ENCODE data around the gene SLC2A1. TPM values are rescaled to one million over a fixed set of nuclear protein-coding genes. Genes with fewer than 3 reads are reported as not detected.

Gene SLC2A1
- total RNA-seq, 2 donors from 2014 or later: 83.9 to 159 TPM

DNA sequence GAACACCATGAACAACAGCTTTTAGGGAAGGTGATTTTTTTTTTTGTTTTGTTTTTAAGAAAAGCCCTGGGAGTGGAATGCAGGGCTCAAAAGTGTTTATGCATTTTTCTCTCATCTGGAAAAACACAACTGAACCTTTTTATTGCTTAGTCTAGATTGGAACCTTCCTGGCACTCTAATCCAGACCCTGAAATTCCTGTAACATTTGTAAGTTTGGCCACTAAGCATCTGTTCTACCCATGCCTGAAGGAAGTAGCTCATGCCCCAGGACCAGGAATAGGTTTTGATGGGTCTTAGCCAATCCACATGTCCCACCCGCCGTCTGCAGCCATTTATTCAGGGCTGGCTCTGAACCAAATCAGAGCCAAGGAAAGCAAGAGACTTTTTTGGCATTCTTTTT, 39.7 kb upstream of the SLC2A1 start:
- Histone ChIP-seq H3K9me3 (no peaks in the 10 kb centered on the region), H3K27ac (no peak overlapping the region), H3K27me3 (replicated peaks; ENCODE audit: insufficient read depth) (no peaks in the 10 kb centered on the region), H3K4me3 (no peak overlapping the region), H3K4me1 (replicated peaks) (no peaks in the 10 kb centered on the region), H3K36me3 (no peaks in the 10 kb centered on the region)
- TF ChIP-seq POLR2A (IDR thresholded peaks at IDR 0.05) (no peak), POLR2AphosphoS5 (IDR thresholded peaks at IDR 0.05) (no peak)
- TF ChIP-seq, protein P1, sequence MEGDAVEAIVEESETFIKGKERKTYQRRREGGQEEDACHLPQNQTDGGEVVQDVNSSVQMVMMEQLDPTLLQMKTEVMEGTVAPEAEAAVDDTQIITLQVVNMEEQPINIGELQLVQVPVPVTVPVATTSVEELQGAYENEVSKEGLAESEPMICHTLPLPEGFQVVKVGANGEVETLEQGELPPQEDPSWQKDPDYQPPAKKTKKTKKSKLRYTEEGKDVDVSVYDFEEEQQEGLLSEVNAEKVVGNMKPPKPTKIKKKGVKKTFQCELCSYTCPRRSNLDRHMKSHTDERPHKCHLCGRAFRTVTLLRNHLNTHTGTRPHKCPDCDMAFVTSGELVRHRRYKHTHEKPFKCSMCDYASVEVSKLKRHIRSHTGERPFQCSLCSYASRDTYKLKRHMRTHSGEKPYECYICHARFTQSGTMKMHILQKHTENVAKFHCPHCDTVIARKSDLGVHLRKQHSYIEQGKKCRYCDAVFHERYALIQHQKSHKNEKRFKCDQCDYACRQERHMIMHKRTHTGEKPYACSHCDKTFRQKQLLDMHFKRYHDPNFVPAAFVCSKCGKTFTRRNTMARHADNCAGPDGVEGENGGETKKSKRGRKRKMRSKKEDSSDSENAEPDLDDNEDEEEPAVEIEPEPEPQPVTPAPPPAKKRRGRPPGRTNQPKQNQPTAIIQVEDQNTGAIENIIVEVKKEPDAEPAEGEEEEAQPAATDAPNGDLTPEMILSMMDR (IDR thresholded peaks at IDR 0.05): no peak
- WGBS: 40% methylated on average over 2 of the region's 2 CpGs
- intact Hi-C loops (cut with DNase I): no loop called here
- DNase-seq (ENCODE audit: low spot score): no peak

DNA sequence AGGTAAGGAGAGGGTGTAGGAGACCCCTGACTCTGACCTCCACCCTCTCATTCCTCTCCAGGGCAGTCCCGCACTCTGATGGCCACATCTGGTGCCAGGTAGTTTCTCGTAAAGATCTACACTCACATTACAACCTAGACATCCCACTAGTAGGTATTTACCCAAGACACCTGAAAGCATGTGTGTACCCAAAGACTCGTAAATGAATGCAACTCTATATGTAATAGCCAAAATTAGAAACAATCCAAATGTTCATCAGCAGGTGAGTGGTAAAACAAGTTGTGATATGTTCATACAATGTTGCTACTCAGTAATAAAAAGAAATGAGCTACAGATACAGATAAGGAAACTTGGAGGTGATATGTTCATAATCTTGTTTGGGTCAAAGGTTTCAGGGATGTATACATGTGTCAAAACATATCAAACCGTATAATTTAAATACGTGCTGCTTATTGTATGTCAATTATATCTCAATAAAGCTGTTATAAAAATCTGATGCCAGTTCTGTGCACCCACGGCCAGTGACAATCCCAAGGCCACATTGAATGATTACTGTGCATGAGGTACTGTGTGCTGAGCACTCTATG, 37.8 kb upstream of the SLC2A1 start:
- peak; percentile 34 for DNase-seq (ENCODE audit: low spot score)
- Histone ChIP-seq H3K27me3 (replicated peaks; ENCODE audit: insufficient read depth) (no peaks in the 10 kb centered on the region), H3K4me3 (no peak overlapping the region), H3K36me3 (no peaks in the 10 kb centered on the region), H3K9me3 (no peaks in the 10 kb centered on the region), H3K27ac (no peak overlapping the region), H3K4me1 (replicated peaks) (no peaks in the 10 kb centered on the region)
- peak; percentile 74 for TF ChIP-seq POLR2AphosphoS5 (IDR thresholded peaks at IDR 0.05)
- TF ChIP-seq POLR2A (IDR thresholded peaks at IDR 0.05): no peak
- TF ChIP-seq, protein P1 (IDR thresholded peaks at IDR 0.05): no peak
- 49% methylated on average over 6 of the region's 6 CpGs for WGBS
- intact Hi-C loops (cut with DNase I): no loop called here

DNA sequence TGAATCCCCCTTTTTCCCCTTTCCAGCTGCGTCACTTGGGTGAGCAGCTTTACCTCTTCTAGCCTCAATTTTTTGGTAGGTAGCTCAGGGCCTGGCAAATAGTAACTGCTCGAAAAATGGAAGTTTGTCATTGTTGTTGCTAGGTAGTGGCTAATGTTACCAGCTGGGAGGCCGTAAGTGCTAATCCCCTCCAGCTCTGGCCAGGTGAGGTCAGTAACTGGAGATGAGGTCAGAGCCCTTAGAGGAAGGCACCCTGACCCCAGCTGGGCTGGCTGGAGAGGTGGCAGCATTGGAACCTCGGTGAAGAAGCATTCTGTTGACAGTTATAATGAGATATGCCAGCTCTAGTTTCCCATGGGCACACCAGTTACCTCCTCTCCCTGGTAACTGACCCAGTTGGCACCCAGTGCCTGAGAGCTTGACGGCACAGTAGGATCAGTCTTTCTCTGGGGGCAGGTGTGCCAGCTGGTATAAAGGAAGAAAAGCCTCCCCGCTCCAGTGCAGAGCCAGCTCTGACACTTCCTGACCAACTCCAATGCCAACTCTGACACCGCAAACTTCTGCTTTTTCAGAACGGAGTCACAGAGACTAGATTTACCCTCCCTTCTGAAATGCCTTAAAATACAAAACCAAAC, 35.0 kb upstream of the SLC2A1 start:
- TF ChIP-seq POLR2AphosphoS5 (IDR thresholded peaks at IDR 0.05) (peak; percentile 25), POLR2A (IDR thresholded peaks at IDR 0.05) (no peak)
- H3K27ac ChIP-seq: no peak overlapping the region
- no peak overlapping the region for H3K4me3 ChIP-seq
- intact Hi-C loops (cut with DNase I): no loop called here
- peak; percentile 32 for DNase-seq (ENCODE audit: low spot score)
- no peaks in the 10 kb centered on the region for H3K27me3 ChIP-seq (replicated peaks; ENCODE audit: insufficient read depth)
- no peaks in the 10 kb centered on the region for H3K9me3 ChIP-seq
- no peaks in the 10 kb centered on the region for H3K36me3 ChIP-seq
- H3K4me1 ChIP-seq (replicated peaks): no peaks in the 10 kb centered on the region
- WGBS: 53% methylated on average over 8 of the region's 8 CpGs

DNA sequence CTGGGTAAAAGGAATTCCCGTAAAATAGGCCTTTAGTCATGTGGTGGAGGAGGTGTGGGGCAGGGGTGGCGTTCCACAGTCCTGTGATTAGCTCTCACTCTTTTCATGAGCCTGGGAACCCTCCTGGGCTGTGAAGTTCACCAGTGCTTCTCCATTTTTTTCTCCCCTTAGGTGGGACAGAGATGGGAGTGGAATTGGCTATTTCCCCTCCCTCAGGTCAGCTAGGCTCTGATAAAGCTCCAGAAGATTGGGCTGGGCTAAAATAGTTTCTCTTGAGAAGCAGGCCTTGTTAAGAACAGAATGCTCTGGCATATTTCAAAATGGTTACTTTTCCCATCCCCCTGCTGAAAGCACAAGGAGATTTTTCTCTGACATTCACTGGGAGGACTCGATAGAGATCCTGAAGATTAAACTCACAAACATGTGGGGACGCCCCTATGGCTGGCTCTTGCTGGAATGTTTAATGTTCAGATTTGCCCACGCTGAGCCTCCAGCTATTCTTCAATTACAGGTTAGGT, 33.4 kb upstream of the SLC2A1 start:
- H3K36me3 ChIP-seq: no peaks in the 10 kb centered on the region
- no peak overlapping the region for H3K4me3 ChIP-seq
- peak; percentile 29 for DNase-seq (ENCODE audit: low spot score)
- H3K4me1 ChIP-seq (replicated peaks): no peaks in the 10 kb centered on the region
- intact Hi-C loops (cut with DNase I): no loop called here
- 49% methylated on average over 5 of the region's 5 CpGs for WGBS
- no peaks in the 10 kb centered on the region for H3K27me3 ChIP-seq (replicated peaks; ENCODE audit: insufficient read depth)
- TF ChIP-seq POLR2AphosphoS5 (IDR thresholded peaks at IDR 0.05) (peak; percentile 30), POLR2A (IDR thresholded peaks at IDR 0.05) (no peak)
- peak overlapping the region in 1 of 2 donors; percentile 3 for H3K27ac ChIP-seq
- H3K9me3 ChIP-seq: no peaks in the 10 kb centered on the region

DNA sequence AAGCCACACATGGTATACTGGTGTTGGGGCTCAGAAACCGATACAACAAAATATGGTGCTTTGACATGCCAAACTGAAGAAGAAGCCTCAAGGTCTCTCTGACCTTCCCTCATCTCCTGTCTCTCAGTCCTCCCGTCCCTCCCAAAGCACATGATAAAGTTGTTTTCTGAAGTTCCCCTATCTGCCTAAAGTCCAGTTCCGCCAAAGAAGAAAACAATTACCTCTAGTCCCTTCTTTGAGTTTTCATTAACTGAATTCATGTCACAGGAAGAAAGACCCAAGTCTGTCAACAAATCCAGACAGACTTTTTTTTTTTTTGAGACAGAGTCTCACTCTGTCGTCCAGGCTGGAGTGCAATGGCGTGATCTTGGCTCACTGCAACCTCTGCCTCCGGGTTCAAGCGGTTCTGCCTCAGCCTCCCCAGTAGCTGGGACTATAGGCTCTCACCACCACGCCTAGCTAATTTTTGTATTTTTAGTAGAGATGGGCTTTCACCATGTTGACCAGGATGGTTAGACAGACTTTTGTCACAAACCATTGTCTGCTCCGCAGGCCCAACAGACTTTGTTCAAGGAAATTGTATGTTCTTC, 32.2 kb upstream of the SLC2A1 start:
- no peak for DNase-seq (ENCODE audit: low spot score)
- WGBS: 81% methylated on average over 9 of the region's 9 CpGs
- Histone ChIP-seq H3K4me3 (no peak overlapping the region), H3K27ac (no peak overlapping the region), H3K36me3 (no peaks in the 10 kb centered on the region), H3K4me1 (replicated peaks) (no peaks in the 10 kb centered on the region), H3K27me3 (replicated peaks; ENCODE audit: insufficient read depth) (no peaks in the 10 kb centered on the region), H3K9me3 (no peaks in the 10 kb centered on the region)
- intact Hi-C loops (cut with DNase I): no loop called here
- TF ChIP-seq POLR2A (IDR thresholded peaks at IDR 0.05) (no peak), POLR2AphosphoS5 (IDR thresholded peaks at IDR 0.05) (no peak)
- TF ChIP-seq, protein P1 (IDR thresholded peaks at IDR 0.05): no peak
